ENCODE measurements around the gene ZNF524. TPM values are rescaled to one million over a fixed set of nuclear protein-coding genes. Genes with fewer than 3 reads are reported as not detected.
A peak's percentile ranks its signal among the peaks of the same experiment; 100 is the strongest.

ZNF524 gene
- total and polyA plus RNA-seq, 9 of the 15 experiments (the other 6 are each of a cell fraction or from before 2014, with no cell fraction given) = 0.08 to 15.6 (median 2.9) TPM

GRCh38 chr19:55640043-55640576 lies 40.0 kb downstream of the ZNF524 start (continued):
- TF ChIP-seq ZNF609 (CRISPR knock-in tag; IDR thresholded peaks at IDR 0.05; ENCODE audit: borderline replicate concordance) = peak; percentile 96; the same call in 1 of the 2 replicates
- TF ChIP-seq KDM1A (IDR thresholded peaks at IDR 0.05) = no peak
- TF ChIP-seq ZBTB11 (CRISPR knock-in tag; IDR thresholded peaks at IDR 0.05) = no peak
- no peak for TF ChIP-seq ZNF175 (CRISPR knock-in tag; IDR thresholded peaks at IDR 0.05; ENCODE audit: low read depth)
- TF ChIP-seq STAT6 (CRISPR knock-in tag; IDR thresholded peaks at IDR 0.05) = peak; percentile 89; the same call in 1 of the 2 replicates
- TF ChIP-seq NEUROD1 (IDR thresholded peaks at IDR 0.05; ENCODE audit: borderline replicate concordance, low read depth, low read length, partially characterized antibody) = no peak
- 0 out of 2 replicates have a peak, but pooled peaks have one; percentile 62 for TF ChIP-seq ZNF695 (CRISPR knock-in tag; IDR thresholded peaks at IDR 0.05)
- no peak for TF ChIP-seq ZNF436 (CRISPR knock-in tag; IDR thresholded peaks at IDR 0.05)
- no peak for TF ChIP-seq THRB (CRISPR knock-in tag; conservative IDR thresholded peaks at IDR 0.05)
- peak; percentile 77 for TF ChIP-seq PCBP1 (IDR thresholded peaks at IDR 0.05; ENCODE audit: low read depth, low read length, poor library complexity, severe bottlenecking)
- TF ChIP-seq TEAD1 (CRISPR knock-in tag; IDR thresholded peaks at IDR 0.05) = peak; percentile 41 to 92; a peak in 3 of 4 replicates
- TF ChIP-seq CREM (IDR thresholded peaks at IDR 0.05; ENCODE audit: low read depth) = peak; percentile 55
- no peak for TF ChIP-seq GTF2E2 (tag; IDR thresholded peaks at IDR 0.05)
